NCI-H2029 treated with DMSO at 0.1 percent for 48 hours (cell line): Measurements from ENCODE around the gene NR2E3.

Experiments used
- DNase-seq: peaks from one replicate; lab custom pipeline; 2025; lab: John Stamatoyannopoulos, UW

The NR2E3 gene

DNA sequence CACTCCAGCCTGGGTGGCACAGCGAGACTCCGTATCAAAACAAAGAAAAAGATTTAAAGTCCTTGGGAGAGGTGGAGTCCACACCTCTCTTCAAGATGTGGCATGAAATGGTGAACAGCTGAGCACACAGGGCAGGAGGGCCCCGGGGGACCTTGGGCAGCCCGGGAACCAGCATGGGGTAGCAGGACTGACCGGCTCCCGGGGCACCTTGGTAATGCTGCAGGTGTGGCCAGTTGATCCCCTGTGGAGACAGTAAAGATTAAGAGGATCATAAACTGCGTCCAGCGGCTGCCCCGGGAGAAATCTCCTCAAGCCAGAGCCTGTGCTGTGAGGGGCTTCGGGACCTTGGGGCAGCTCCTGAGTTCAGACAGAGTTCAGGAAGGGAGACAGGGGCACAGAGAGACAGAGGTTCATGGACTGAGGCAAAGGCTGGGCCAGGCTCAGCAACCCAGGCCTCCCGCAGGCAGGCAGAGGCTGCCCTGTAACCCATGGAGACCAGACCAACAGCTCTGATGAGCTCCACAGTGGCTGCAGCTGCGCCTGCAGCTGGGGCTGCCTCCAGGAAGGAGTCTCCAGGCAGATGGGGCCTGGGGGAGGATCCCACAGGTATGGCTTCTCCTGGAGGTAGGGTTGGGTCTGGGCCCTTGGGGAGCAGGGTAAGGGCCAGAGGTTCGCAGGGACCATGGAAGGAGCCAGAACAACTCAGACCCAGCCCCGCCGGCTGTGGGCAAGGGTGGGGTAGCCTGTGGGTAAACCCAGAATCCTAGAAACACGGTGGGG lies at the start of gene NR2E3:
TSS of gene NR2E3 (plus strand) at position 299 of the 780 bp plus-strand sequence. CDS start at position 489, 190 bp downstream.
- no peak for DNase-seq

DNA sequence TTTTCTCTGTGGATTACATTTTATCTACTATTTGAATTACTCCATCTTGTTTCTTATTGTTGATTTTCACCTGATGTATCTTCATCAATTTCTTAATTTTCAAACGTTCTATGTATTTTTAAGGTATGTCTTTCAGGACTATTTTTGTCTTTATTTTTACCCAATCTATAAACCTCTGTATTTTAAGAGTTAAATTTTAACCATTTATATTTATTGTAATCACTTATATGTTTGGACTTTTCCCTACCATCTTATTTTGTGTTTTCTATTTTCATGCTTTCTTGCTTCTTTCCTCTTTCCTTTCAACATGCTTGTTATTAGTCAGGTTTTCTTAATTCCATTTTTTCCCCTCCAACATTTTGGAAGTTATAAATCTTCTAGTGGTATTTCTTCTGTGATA lies 49.5 kb upstream of the NR2E3 start:
- DNase-seq, result no peak

DNA sequence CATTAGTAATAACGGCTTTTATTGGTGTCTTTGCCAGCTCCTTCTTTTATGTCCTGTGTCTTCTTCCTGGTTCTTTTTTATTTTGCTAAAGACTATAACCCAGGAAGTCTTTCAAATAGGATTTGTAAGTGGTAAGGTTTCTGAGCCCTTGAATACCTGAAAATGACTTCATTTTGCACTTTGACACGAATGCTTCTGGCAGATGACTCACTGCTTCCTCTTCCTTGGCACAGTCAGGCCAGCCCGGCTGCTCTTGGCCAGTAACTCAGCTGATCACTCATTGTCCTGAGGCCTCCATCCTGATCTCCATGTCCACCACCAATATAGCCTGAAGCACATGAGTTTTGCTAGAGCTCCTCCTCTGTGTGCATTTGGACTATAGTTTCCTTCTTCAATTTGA lies 48.7 kb upstream of the NR2E3 start:
- DNase-seq, result no peak

- no peak for DNase-seq
Measured at GRCh38 chr15:71768184-71768583, 42.2 kb upstream of the NR2E3 start.

GRCh38 chr15:71773206-71773859 lies 37.0 kb upstream of the NR2E3 start:
- DNase-seq, result no peak

- DNase-seq, result no peak
Measured at GRCh38 chr15:71775856-71776255, 34.5 kb upstream of the NR2E3 start.

DNA sequence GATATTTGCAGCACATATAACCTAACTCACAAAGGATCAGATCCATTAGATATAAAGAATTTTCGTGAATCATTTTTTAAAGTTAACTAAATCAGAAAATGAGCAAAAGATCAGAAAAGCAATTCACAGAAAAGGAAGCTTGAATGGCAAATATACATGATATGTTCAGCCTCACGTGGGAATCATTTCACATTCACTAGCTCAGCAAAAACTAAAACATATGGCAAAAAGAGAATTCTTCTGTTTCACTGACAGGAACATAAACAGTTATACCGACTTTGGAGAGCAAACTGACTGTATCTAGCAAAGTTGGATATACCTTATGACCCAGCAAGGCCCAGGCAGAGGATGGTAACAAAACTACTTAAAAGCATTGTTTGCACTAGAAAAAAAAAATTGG lies 34.0 kb upstream of the NR2E3 start:
- DNase-seq, result no peak

DNA sequence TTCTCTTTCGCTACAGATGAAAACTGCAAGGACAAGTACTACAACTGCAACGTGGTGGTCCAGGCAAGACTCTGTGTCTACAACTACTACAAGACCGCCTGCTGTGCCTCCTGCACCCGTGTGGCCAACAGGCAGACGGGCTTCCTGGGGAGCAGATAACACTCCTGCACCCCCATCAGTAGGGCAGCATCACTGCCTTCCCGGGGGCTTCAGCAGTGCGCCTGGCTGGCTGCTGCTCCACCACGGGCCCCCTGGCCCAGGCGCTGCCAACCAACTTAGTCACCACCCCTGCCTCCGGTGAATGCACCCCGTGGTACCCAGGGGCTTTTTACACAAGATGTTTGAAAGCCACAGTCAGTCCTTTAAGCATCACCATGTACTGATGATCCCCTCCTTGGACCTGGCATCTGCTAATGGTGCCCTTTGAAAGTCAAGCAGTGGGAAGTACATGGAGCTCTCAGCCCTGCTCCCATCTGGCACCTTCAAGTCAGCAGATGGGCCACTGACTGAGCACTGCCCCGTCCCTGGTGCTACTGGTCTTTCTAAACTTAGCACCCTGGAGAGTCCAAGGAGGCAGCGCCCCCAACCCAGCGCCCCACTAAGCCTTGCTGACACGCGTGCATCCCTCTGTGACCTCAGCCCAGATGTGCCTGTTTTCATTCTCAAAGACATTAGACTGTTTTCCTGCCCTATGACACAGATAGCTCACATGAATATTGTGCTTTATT lies 33.0 kb upstream of the NR2E3 start:
- DNase-seq, result no peak

DNA sequence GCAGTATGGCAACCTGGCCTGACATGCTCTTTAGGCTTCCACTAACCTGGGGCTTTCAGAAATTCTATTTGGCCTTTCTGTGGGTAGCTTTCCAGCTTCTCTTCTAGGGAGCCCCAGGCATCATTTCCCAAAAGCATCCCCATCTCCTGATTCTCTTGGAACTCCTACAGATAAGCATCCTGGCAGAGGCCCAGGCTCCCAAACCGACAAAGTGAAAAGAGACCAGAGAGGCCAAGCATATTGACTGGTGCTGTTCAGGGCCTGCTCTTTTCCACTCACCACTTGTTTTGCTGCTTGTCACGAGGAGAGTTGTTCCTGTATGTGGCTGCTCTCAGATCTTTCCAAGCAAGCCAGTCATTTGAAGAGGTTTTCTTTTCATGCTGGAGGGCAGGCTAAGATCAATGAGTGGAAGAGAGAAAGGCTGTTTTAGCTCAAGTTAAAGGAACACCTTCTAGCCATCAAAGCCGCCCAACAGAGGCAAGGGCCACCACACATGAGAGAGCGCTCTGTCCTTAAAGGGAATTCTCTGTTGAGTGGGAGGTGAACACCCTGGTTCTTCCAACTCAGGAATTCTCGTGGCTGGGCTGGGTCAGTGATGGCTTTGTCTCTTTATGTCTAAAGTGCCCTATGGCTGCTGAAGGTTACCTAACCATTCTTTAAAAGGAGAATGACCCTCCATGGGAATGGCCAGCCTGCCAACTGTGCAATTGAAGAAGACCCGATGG lies 31.1 kb upstream of the NR2E3 start:
- no peak for DNase-seq

- DNase-seq, result no peak
Measured at GRCh38 chr15:71780115-71780976, 30.0 kb upstream of the NR2E3 start.

DNA sequence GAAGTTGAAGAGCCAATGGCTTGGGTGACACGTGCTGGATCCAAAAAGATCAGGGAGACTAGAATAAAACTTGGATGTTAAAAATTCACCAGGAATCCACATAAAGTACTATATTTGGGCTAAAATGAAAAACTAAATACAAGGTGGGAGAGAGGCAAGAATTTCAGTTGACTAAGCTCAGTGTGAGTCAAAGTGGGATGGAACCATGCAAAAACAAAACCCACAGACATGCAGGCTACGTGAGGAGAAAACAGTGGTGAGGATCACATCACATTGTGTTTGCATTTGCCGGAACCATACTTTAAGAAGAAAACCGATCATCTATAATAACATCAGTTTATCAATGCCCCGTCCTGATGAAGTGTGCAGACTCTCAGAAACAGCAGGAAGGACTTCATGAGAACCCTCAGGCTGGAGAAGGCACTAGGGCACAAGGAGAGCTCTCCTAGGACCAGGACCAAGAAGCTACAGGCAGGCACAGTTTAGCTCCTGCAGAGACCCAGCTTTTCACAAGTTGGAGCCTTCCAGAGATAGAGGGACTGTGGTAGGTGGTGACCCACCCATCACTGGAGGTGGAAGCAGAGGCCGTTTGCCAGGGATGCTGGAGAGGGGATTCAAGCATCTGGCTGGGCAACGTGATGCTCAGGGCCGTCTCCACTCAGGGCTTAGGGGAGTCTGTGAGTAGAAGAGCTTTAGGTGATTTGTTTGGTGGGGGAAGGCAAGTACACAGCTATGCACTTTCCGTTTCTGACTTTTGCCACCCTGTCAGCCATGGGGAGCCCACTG lies 29.0 kb upstream of the NR2E3 start:
- no peak for DNase-seq

DNA sequence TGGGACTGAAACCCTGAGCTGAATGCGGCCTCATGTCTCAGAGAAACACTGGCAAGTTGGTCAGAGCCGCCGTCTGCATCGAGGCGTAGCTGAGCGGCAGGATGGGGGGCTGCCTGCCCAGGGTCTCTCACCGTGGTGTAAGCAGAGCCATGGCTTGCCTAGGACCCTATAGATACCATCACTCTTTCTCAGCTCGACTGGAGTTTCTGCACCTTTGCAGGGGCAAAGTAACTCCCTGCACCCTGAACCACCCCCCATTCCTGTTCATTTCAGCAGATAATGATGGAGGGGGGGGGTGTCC lies 28.4 kb upstream of the NR2E3 start:
- DNase-seq, result no peak

DNA sequence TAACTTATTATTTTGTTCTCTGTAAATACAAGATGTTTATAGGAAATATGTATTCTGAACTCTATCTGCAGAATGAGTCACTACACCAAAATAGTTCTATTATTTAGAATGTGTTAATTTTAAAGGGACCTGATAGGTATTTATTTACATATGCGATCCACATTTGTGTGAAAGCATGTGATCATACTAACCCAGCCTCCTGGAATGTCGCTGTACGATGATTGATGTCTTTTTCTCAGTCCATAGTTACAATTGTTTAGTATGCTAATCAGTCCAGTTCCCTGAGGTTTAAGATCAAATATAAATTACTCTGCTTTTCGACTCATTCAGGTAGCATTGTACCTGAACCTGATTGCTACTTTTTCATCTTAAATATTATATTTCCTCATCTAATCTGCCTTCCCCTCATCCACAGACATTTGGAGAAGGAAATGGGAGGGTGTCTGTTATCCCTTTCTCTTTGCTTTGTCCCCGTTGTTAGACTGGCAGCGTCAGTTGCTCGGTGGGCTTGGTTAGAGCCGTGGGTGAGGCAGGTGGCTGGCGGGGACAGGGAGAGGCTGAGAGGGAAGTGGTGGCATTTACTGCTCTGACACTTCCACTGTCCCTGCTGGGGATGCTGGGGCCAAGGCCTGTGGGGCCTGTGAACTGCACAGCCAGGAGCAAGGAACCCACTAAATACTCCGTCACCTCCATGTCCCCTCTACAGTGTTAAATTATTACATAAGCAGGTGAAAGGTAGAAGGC lies 27.8 kb upstream of the NR2E3 start:
- DNase-seq, result no peak

DNA sequence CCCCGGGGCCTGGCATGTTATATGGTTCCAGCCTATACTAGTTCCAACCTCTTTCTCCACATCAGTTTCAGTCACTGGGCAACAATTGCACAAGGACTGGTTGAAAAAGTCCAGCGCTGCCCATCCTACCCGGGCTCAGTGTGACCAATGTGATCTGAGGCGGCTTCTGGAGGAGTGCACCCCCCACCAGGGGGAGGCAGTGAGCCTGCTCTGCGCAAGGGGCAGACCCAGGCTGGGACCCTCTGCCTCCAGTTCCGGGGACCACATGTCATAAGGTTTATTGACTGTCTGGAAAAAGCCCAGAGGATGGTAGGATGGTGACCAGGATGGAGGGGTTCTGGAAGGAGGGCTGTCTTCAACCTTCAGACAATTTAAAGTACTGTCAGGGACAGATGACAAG lies 25.6 kb upstream of the NR2E3 start:
- no peak for DNase-seq

- DNase-seq, result no peak
Measured at GRCh38 chr15:71785996-71786395, 24.4 kb upstream of the NR2E3 start.

DNA sequence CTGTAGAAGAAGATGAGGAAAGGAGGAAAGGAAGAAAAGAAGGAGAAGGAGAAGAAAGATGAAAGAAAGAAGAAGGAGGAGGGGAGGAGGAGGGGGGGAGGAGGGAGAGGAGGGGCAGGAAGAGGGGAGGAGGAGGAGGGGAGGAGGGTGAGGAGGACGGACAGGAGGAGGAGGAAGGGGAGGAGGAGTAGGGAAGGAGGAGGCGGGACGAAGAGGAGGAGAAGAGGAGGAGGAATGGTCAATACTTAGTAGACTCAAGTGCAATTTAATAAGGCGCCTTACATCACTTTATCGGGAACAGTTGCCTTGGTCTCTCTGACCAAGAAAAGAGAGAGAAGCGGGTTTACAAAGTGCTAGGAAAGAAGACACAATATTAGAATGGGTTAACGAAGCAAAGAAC lies 23.7 kb upstream of the NR2E3 start:
- no peak for DNase-seq

- DNase-seq, result no peak
Measured at GRCh38 chr15:71788646-71789579, 21.4 kb upstream of the NR2E3 start.

- no peak for DNase-seq
Measured at GRCh38 chr15:71789616-71790015, 20.7 kb upstream of the NR2E3 start.

DNA sequence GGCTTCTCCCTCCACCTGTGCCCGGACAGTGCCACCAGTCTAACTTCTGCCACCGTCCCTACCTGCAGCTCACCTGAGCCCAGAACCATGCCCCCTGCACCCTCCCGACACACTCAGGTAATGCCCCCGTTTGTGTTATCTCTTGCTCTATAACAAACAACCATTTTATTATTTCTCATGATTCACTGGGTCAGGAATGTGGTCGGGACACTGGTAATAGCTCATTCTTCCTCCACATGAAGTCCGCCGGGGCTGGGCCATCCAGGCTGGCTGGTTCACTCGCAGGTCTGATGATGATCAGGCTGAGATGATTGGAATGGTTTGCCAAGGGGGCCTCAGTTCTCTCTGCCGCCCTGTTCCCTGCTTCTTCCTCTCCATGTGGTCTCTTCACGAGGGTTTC lies 20.3 kb upstream of the NR2E3 start:
- no peak for DNase-seq
